ENCODE data around the gene MYH10.

MYH10 gene

GRCh38 chr17:8490256-8491023 is 140.1 kb downstream of the MYH10 start:
- DNase-seq: no peak

GRCh38 chr17:8489841-8490240 is 140.7 kb downstream of the MYH10 start:
- DNase-seq: no peak

- DNase-seq: no peak
These were observed 141.6 kb downstream of the MYH10 start for GRCh38 chr17:8488901-8489300.

- no peak for DNase-seq
These were observed 142.0 kb downstream of the MYH10 start for GRCh38 chr17:8488491-8488890.

- no peak for DNase-seq
These were observed 142.8 kb downstream of the MYH10 start for GRCh38 chr17:8487743-8488142.

- DNase-seq: no peak
These were observed 143.3 kb downstream of the MYH10 start for GRCh38 chr17:8487130-8487645.

GRCh38 chr17:8485491-8485890 is 145.0 kb downstream of the MYH10 start:
- no peak for DNase-seq

GRCh38 chr17:8484465-8484864 is 146.1 kb downstream of the MYH10 start:
- DNase-seq: no peak

GRCh38 chr17:8482546-8482945 is 148.0 kb downstream of the MYH10 start:
- DNase-seq: no peak

- DNase-seq: no peak
These were observed 148.8 kb downstream of the MYH10 start for GRCh38 chr17:8481703-8482102.

- no peak for DNase-seq
These were observed 149.4 kb downstream of the MYH10 start for GRCh38 chr17:8481089-8481488.

- DNase-seq: no peak
These were observed 150.2 kb downstream of the MYH10 start for GRCh38 chr17:8480011-8480976.

- DNase-seq: no peak
These were observed 151.0 kb downstream of the MYH10 start for GRCh38 chr17:8479431-8479947.

GRCh38 chr17:8477715-8478441 is 152.6 kb downstream of the MYH10 start:
- DNase-seq: no peak

GRCh38 chr17:8477171-8477570 is 153.4 kb downstream of the MYH10 start:
- DNase-seq: no peak

- no peak for DNase-seq
These were observed 153.8 kb downstream of the MYH10 start for GRCh38 chr17:8476741-8477140.

GRCh38 chr17:8475781-8476180 is 154.7 kb downstream of the MYH10 start:
- no peak for DNase-seq

- DNase-seq: no peak
These were observed 155.3 kb downstream of the MYH10 start for GRCh38 chr17:8475227-8475626.

GRCh38 chr17:8474826-8475225 is 155.7 kb downstream of the MYH10 start:
- no peak for DNase-seq

GRCh38 chr17:8473451-8474192 is 156.9 kb downstream of the MYH10 start:
- no peak for DNase-seq

GRCh38 chr17:8472663-8473062 is 157.9 kb downstream of the MYH10 start:
- no peak for DNase-seq

- DNase-seq: peak; percentile 86
These were observed 160.0 kb downstream of the MYH10 start for GRCh38 chr17:8470447-8471047.

Measured in NCI-H1105 (cell line).